Measurements from ENCODE around the gene LRCH1. TPM values are rescaled to one million over a fixed set of nuclear protein-coding genes. Genes with fewer than 3 reads are reported as not detected.

Gene LRCH1
- total RNA-seq, 1 experiment from 2014 or later = 10.5 TPM

- Histone ChIP-seq H3K27me3 (ENCODE audit: insufficient read depth, low read depth) (peaks cover 13% of the 10 kb centered on the region), H3K9me2 (ENCODE audit: insufficient read depth) (no peaks in the 10 kb centered on the region), H3K4me1 (replicated peaks; ENCODE audit: insufficient read depth) (no peaks in the 10 kb centered on the region), H3K4me3 (no peak overlapping the region), H3K79me2 (ENCODE audit: low read depth) (no peaks in the 10 kb centered on the region), H3K36me3 (ENCODE audit: low read depth) (no peaks in the 10 kb centered on the region), H3K9me3 (ENCODE audit: insufficient read depth, low read depth) (no peaks in the 10 kb centered on the region), H3F3A (ENCODE audit: insufficient read depth, low read depth) (no peaks in the 10 kb centered on the region), H4K20me1 (ENCODE audit: insufficient read depth) (no peaks in the 10 kb centered on the region), H2AFZ (no peak overlapping the region), H3K4me2 (no peak overlapping the region), H3K27ac (no peak overlapping the region)
- TF ChIP-seq EZH2 (IDR thresholded peaks at IDR 0.05; ENCODE audit: low read depth) (no peak), CTCF (conservative IDR thresholded peaks at IDR 0.05) (no peak)
- intact Hi-C loops (cut with micrococcal nuclease; ENCODE audit: unreplicated experiment) = no loop called here
- no TSS peak for BruUV-seq (replicated peaks)
- CTCF ChIA-PET = no interaction called here
- DNase-seq = no peak
- POLR2A ChIA-PET (ENCODE audit: unreplicated experiment) = no interaction called here
Measured at GRCh38 chr13:46519182-46519581, 33.8 kb upstream of the LRCH1 start.

- H2AFZ ChIP-seq = no peak overlapping the region
- no peaks in the 10 kb centered on the region for H4K20me1 ChIP-seq (ENCODE audit: insufficient read depth)
- CTCF ChIA-PET = no interaction called here
- POLR2A ChIA-PET (ENCODE audit: unreplicated experiment) = interaction anchor here (0.7 kb wide), 2 partner anchors 9 to 547 kb away, joined by 6 to 25 read pairs; no protein-coding TSS in a partner anchor
- intact Hi-C loops (cut with micrococcal nuclease; ENCODE audit: unreplicated experiment) = no loop called here
- no peak overlapping the region for H3K4me3 ChIP-seq
- H3K36me3 ChIP-seq (ENCODE audit: low read depth) = no peaks in the 10 kb centered on the region
- TF ChIP-seq EZH2 (IDR thresholded peaks at IDR 0.05; ENCODE audit: low read depth) (no peak), CTCF (conservative IDR thresholded peaks at IDR 0.05) (no peak)
- no peaks in the 10 kb centered on the region for H3K79me2 ChIP-seq (ENCODE audit: low read depth)
- H3K4me2 ChIP-seq = no peak overlapping the region
- no peak for DNase-seq
- no TSS peak for BruUV-seq (replicated peaks)
- H3K9me3 ChIP-seq (ENCODE audit: insufficient read depth, low read depth) = no peaks in the 10 kb centered on the region
- no peaks in the 10 kb centered on the region for H3K4me1 ChIP-seq (replicated peaks; ENCODE audit: insufficient read depth)
- peaks cover 20% of the 10 kb centered on the region for H3K27me3 ChIP-seq (ENCODE audit: insufficient read depth, low read depth)
- no peak overlapping the region for H3K27ac ChIP-seq
- no peaks in the 10 kb centered on the region for H3K9me2 ChIP-seq (ENCODE audit: insufficient read depth)
- no peaks in the 10 kb centered on the region for H3F3A ChIP-seq (ENCODE audit: insufficient read depth, low read depth)
Measured at GRCh38 chr13:46520166-46520565, 32.8 kb upstream of the LRCH1 start.

GRCh38 chr13:46521486-46521885 is 31.5 kb upstream of the LRCH1 start:
- Histone ChIP-seq H3K9me3 (ENCODE audit: insufficient read depth, low read depth) (no peaks in the 10 kb centered on the region), H3K27ac (no peak overlapping the region), H3K27me3 (ENCODE audit: insufficient read depth, low read depth) (peaks cover 14% of the 10 kb centered on the region), H4K20me1 (ENCODE audit: insufficient read depth) (no peaks in the 10 kb centered on the region), H3K4me3 (no peak overlapping the region), H3K4me2 (no peak overlapping the region), H3K9me2 (ENCODE audit: insufficient read depth) (no peaks in the 10 kb centered on the region), H3K36me3 (ENCODE audit: low read depth) (no peaks in the 10 kb centered on the region), H3F3A (ENCODE audit: insufficient read depth, low read depth) (no peaks in the 10 kb centered on the region), H3K79me2 (ENCODE audit: low read depth) (no peaks in the 10 kb centered on the region), H2AFZ (no peak overlapping the region), H3K4me1 (replicated peaks; ENCODE audit: insufficient read depth) (no peaks in the 10 kb centered on the region)
- no peak for TF ChIP-seq EZH2 (IDR thresholded peaks at IDR 0.05; ENCODE audit: low read depth)
- ChIA-PET POLR2A (ENCODE audit: unreplicated experiment) (no interaction called here), CTCF (no interaction called here)
- no peak for DNase-seq
- intact Hi-C loops (cut with micrococcal nuclease; ENCODE audit: unreplicated experiment) = no loop called here
- BruUV-seq (replicated peaks) = no TSS peak

All from PC-9 (cell line).